ENCODE measurements around the gene TEDDM1. TPM values are rescaled to one million over a fixed set of nuclear protein-coding genes. Genes with fewer than 3 reads are reported as not detected.

TEDDM1 gene
- total RNA-seq, 1 donor from 2014 or later, result not detected

DNA sequence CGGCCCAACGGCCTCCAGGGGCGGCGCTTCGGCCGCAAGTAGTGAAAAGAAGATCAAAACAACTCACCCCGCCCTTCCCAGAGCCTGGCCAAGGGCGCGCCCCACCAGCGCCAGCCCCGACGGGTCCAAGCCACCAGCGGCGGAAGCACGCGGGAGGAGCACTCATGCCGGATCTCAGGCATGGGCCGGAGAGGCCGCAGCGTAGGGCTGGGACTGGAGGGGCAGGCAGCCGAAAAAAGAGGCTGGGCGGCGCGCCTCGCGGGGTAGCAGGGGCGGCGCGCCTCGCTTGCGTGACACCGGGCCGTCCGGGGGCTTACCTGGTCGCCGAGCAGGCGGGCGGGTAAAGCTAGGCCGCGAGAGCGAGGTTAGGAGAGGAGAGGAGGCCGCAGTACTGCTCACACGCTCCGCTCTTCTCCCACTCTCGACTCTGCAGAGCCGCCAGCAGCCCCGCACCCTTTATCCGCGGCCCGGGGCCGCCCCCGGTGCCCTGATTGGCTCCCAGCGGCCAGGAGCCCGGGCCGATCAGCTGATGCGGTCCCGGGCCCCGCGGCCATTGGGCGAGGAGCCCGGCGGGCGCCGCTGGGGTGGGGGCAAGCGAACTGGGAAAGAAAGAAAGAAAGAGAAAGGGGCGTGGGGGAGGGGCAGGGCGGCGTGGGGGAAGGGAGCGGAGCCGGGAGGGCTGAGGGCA lies 9.0 kb downstream of the TEDDM1 start, which contains the start of gene GLUL:
Gene GLUL (minus strand): TSS at position 429 of the 688 bp plus-strand sequence. CDS start 3,053 bp downstream, outside the sequence.
- Mint-ChIP-seq H3K4me1 (ENCODE audit: low read depth, unreplicated experiment) (peaks cover 19% of the 10 kb centered on the region), H3K9me3 (ENCODE audit: unreplicated experiment) (peaks cover 17% of the 10 kb centered on the region), H3K27me3 (ENCODE audit: unreplicated experiment) (peaks cover 15% of the 10 kb centered on the region), H3K4me3 (ENCODE audit: unreplicated experiment) (peak within 1 kb of the TSS; percentile 95), H3K36me3 (ENCODE audit: unreplicated experiment) (no peaks in the 10 kb centered on the region), H3K27ac (ENCODE audit: unreplicated experiment) (peak within 1 kb of the TSS; percentile 98)
- TF ChIP-seq, protein P1, sequence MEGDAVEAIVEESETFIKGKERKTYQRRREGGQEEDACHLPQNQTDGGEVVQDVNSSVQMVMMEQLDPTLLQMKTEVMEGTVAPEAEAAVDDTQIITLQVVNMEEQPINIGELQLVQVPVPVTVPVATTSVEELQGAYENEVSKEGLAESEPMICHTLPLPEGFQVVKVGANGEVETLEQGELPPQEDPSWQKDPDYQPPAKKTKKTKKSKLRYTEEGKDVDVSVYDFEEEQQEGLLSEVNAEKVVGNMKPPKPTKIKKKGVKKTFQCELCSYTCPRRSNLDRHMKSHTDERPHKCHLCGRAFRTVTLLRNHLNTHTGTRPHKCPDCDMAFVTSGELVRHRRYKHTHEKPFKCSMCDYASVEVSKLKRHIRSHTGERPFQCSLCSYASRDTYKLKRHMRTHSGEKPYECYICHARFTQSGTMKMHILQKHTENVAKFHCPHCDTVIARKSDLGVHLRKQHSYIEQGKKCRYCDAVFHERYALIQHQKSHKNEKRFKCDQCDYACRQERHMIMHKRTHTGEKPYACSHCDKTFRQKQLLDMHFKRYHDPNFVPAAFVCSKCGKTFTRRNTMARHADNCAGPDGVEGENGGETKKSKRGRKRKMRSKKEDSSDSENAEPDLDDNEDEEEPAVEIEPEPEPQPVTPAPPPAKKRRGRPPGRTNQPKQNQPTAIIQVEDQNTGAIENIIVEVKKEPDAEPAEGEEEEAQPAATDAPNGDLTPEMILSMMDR (IDR thresholded peaks at IDR 0.05; ENCODE audit: partially characterized antibody, unreplicated experiment), result no peak
- peak; percentile 98 for DNase-seq

GRCh38 chr1:182391028-182391361 lies 9.5 kb downstream of the TEDDM1 start:
- Mint-ChIP-seq H3K36me3 (ENCODE audit: unreplicated experiment) (no peaks in the 10 kb centered on the region), H3K4me3 (ENCODE audit: unreplicated experiment) (peak overlapping the region; percentile 95), H3K9me3 (ENCODE audit: unreplicated experiment) (peaks cover 16% of the 10 kb centered on the region), H3K27ac (ENCODE audit: unreplicated experiment) (peak overlapping the region; percentile 98), H3K4me1 (ENCODE audit: low read depth, unreplicated experiment) (peaks cover 19% of the 10 kb centered on the region), H3K27me3 (ENCODE audit: unreplicated experiment) (peaks cover 15% of the 10 kb centered on the region)
- TF ChIP-seq, protein P1 (IDR thresholded peaks at IDR 0.05; ENCODE audit: partially characterized antibody, unreplicated experiment), result peak; percentile 13
- DNase-seq, result peak; percentile 62

DNA sequence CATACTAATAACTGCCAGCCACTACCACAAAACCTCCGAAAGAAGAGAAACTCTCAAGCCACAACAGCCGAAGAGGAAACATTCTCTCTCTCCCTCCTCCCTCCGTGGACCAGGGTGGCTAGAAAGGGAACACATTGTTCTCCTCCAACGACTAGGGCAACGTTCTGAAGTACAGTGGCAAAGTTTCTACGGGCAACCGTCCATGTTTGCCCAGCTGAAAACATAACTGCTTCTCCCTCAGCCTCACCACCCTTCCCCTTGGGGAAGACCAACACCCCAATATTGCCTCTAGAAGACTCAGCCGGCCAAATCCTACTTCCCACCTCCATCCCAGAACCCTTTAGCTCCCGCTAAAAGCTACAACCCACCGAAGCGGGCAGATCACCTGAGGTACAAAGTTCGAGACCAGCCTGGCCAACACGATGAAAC lies 10.8 kb downstream of the TEDDM1 start:
- peak overlapping the region; percentile 93 for H3K4me3 Mint-ChIP-seq (ENCODE audit: unreplicated experiment)
- peaks cover 19% of the 10 kb centered on the region for H3K4me1 Mint-ChIP-seq (ENCODE audit: low read depth, unreplicated experiment)
- H3K36me3 Mint-ChIP-seq (ENCODE audit: unreplicated experiment), result no peaks in the 10 kb centered on the region
- H3K27me3 Mint-ChIP-seq (ENCODE audit: unreplicated experiment), result peaks cover 15% of the 10 kb centered on the region
- TF ChIP-seq, protein P1 (IDR thresholded peaks at IDR 0.05; ENCODE audit: partially characterized antibody, unreplicated experiment), result no peak
- H3K9me3 Mint-ChIP-seq (ENCODE audit: unreplicated experiment), result peaks cover 15% of the 10 kb centered on the region
- no peak for DNase-seq
- peak overlapping the region; percentile 83 for H3K27ac Mint-ChIP-seq (ENCODE audit: unreplicated experiment)

- Mint-ChIP-seq H3K9me3 (ENCODE audit: unreplicated experiment) (peaks cover 15% of the 10 kb centered on the region), H3K4me1 (ENCODE audit: low read depth, unreplicated experiment) (peaks cover 19% of the 10 kb centered on the region), H3K36me3 (ENCODE audit: unreplicated experiment) (no peaks in the 10 kb centered on the region), H3K27ac (ENCODE audit: unreplicated experiment) (no peak overlapping the region), H3K4me3 (ENCODE audit: unreplicated experiment) (peak overlapping the region; percentile 93), H3K27me3 (ENCODE audit: unreplicated experiment) (peaks cover 15% of the 10 kb centered on the region)
- TF ChIP-seq, protein P1 (IDR thresholded peaks at IDR 0.05; ENCODE audit: partially characterized antibody, unreplicated experiment), result no peak
- DNase-seq, result no peak
Observed at GRCh38 chr1:182388392-182389134, 11.9 kb downstream of the TEDDM1 start.

DNA sequence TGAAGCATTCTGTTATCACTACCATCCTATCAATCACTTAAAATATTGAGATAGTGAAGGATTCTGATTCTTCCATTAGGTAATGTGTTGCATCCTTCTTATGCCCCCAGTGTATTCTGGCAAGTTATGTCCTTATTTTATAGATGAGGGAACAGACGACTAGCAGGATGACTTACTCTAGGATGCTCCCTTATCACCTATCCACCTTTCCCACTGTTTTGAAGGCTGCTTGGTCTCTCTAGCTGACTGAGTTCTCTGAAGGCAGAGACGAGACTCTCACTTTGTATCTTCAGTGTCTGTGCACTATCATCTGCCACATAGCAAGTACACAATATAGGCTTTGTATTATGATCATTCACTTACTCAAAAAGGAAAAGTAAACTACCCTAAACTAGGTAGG lies 12.9 kb downstream of the TEDDM1 start:
- TF ChIP-seq, protein P1 (IDR thresholded peaks at IDR 0.05; ENCODE audit: partially characterized antibody, unreplicated experiment), result no peak
- H3K27ac Mint-ChIP-seq (ENCODE audit: unreplicated experiment), result no peak overlapping the region
- H3K36me3 Mint-ChIP-seq (ENCODE audit: unreplicated experiment), result no peaks in the 10 kb centered on the region
- peaks cover 13% of the 10 kb centered on the region for H3K27me3 Mint-ChIP-seq (ENCODE audit: unreplicated experiment)
- no peak for DNase-seq
- H3K9me3 Mint-ChIP-seq (ENCODE audit: unreplicated experiment), result peaks cover 12% of the 10 kb centered on the region
- peaks cover 16% of the 10 kb centered on the region for H3K4me1 Mint-ChIP-seq (ENCODE audit: low read depth, unreplicated experiment)
- H3K4me3 Mint-ChIP-seq (ENCODE audit: unreplicated experiment), result peak overlapping the region; percentile 93
